Spleen (tissue), 11 donors: ENCODE measurements around the gene USH2A. TPM values are rescaled to one million over a fixed set of nuclear protein-coding genes. Genes with fewer than 3 reads are reported as not detected.

Experiments used
- DNase-seq: peaks from one replicate; pipeline ENCODE4 v3.0.0-alpha.2; 2020
- H3K27ac ChIP-seq, 8 donors: fragments of 200-600 bp; sonication (generic) in 7 of 8; 1 replicate in 4 of 8; 2 replicates in 4 of 8; pipeline versions ENCODE4 v1.5.0 to v1.8.0; 2016 to 2021; ENCODE audit warnings: inconsistent platforms in 4 of 8, mild to moderate bottlenecking in 4 of 8, moderate library complexity in 1 of 8
- H3K27me3 ChIP-seq, 7 donors: fragments of 200-600 bp; sonication (generic) in 6 of 7; replicated peaks in 1 of 7; 1 replicate in 4 of 7; 2 replicates in 3 of 7; pipeline versions ENCODE4 v1.5.0 to v1.8.0; 2016 to 2021; ENCODE audit warnings: inconsistent platforms in 3 of 7, mild to moderate bottlenecking in 1 of 7
- H3K36me3 ChIP-seq, 6 donors: fragments of 200-600 bp; sonication (generic) in 5 of 6; 1 replicate in 4 of 6; 2 replicates in 2 of 6; pipeline versions ENCODE4 v1.5.0 to v1.8.0; 2016 to 2021; ENCODE audit warnings: inconsistent platforms in 2 of 6
- H3K4me1 ChIP-seq, 6 donors: fragments of 200-600 bp; sonication (generic) in 5 of 6; 1 replicate in 3 of 6; 2 replicates in 3 of 6; pipeline versions ENCODE4 v1.5.0 to v1.8.0; 2016 to 2021; ENCODE audit warnings: inconsistent platforms in 3 of 6
- H3K4me3 ChIP-seq, 8 donors: fragments of 200-600 bp; sonication (generic) in 7 of 8; 1 replicate in 4 of 8; 2 replicates in 4 of 8; pipeline versions ENCODE4 v1.5.0 to v1.8.0; 2016 to 2021; ENCODE audit warnings: inconsistent platforms in 4 of 8, mild to moderate bottlenecking in 4 of 8, moderate library complexity in 2 of 8
- H3K9me3 ChIP-seq, 8 donors: fragments of 200-600 bp; sonication (generic) in 7 of 8; 1 replicate in 4 of 8; 2 replicates in 4 of 8; pipeline versions ENCODE4 v1.5.0 to v1.8.0; 2016 to 2021; ENCODE audit warnings: inconsistent platforms in 4 of 8
- CTCF ChIP-seq, 11 experiments: fragments of 200-600 bp in 7 of 11; fragments of 450-650 bp in 4 of 11; sonication (generic) in 4 of 11; IDR thresholded peaks in 8 of 11; conservative IDR thresholded peaks in 3 of 11; 1 replicate in 7 of 11; 2 replicates in 4 of 11; pipeline versions ENCODE4 v1.4.0 to v1.8.0; 2016 to 2021; ENCODE audit warnings: antibody characterized with exemption in 11 of 11, inconsistent platforms in 4 of 11, mild to moderate bottlenecking in 1 of 11
- POLR2A ChIP-seq, 3 donors: fragments of 450-650 bp; IDR thresholded peaks; one replicate each; pipeline ENCODE4 v1.5.1; 2017; ENCODE audit warnings: antibody characterized with exemption in 3 of 3, mild to moderate bottlenecking in 1 of 3
- POLR2AphosphoS5 ChIP-seq, 3 donors: sonication (generic); formaldehyde crosslinking; IDR thresholded peaks; one replicate each; pipeline ENCODE4 v1.5.1; 2017; ENCODE audit warnings: antibody characterized with exemption in 3 of 3
- WGBS, 5 donors: extraction: QIAGEN DNeasy Blood & Tissue Kit in 3 of 5; methylation state at CpG; one replicate each; pipeline versions ENCODE4 v1.1.5 to v1.1.7; 2013 to 2018; 5-methylcytosine and 5-hydroxymethylcytosine counted together
- intact Hi-C: fragments of 100-400 bp; cut with DNase I; formaldehyde crosslinking; loops from one replicate; pipeline ENCODE4 v1.15.0; 2023; ENCODE audit warnings: low total_unique reads
- polyA plus RNA-seq, 3 donors: library from polyadenylated mRNA; stranded (reverse); fragments of 200-250 nt; gene quantifications; one replicate each; pipeline ENCODE4 v1.2.1, GENCODE V29; 2013
- total RNA-seq, 7 donors: library from RNA; depleted of rRNA in 3 of 7; stranded (reverse); fragments of >200 nt in 3 of 7; fragmentation: NEBNext Ultra II Directional in 4 of 7; extraction: Animal tissue kit (Norgen Biotek cat#: 25700) in 4 of 7; gene quantifications; one replicate each; pipeline versions ENCODE4 v1.1.0 to v1.2.1, GENCODE V29; 2016 to 2021
- donor health status: healthy with polysubstance abuse.
- donor health status: DM: no; HTN: no; CAD: no; lungs with moderate emphysema.
- donor health status: DM: no; HTN: no; CAD: no.
- donor health status: Bipolar disorder and iron deficiency.
- donor health status: healthy.
- donor health status: DM: no; HTN: no; CAD: no.
- donor health status: DM: yes; HTN: yes; CAD: no.

USH2A gene
- total and polyA plus RNA-seq, 10 donors, result under 0.01 TPM; not detected in 9

DNA sequence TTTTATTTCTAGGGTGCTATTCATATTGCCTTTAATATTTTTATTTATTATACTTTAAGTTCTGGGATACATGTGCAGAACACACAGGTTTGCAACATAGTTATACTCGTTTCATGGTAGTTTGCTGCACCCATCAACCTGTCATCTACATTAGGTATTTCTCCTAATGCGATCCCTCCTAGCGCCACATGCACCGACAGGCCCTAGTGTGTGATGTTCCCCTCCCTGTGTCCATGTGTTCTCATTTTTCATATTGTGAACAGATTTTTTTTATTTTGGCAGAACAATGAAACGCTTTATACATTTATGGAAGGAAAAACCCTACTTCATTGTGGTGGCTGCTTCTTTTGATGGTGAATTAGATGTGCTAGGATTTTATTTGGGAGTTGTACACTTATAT, 14.4 kb upstream of the USH2A start:
- 85 to 92% (median 87%) methylated on average over 5 of the region's 5 CpGs for WGBS, 5 donors
- intact Hi-C loops, result no loop called here
- Histone ChIP-seq H3K4me3 (no peak overlapping the region), H3K9me3 (no peaks in the 10 kb centered on the region), H3K27me3 (no peaks in the 10 kb centered on the region), H3K27ac (no peak overlapping the region), H3K36me3 (no peaks in the 10 kb centered on the region), H3K4me1 (no peaks in the 10 kb centered on the region)
- no peak for TF ChIP-seq CTCF (IDR thresholded peaks at IDR 0.05 in 8 of 11, conservative IDR thresholded peaks at IDR 0.05 in 3 of 11)
- TF ChIP-seq POLR2A (IDR thresholded peaks at IDR 0.05), result no peak
- no peak for TF ChIP-seq POLR2AphosphoS5 (IDR thresholded peaks at IDR 0.05)
- DNase-seq, result no peak

DNA sequence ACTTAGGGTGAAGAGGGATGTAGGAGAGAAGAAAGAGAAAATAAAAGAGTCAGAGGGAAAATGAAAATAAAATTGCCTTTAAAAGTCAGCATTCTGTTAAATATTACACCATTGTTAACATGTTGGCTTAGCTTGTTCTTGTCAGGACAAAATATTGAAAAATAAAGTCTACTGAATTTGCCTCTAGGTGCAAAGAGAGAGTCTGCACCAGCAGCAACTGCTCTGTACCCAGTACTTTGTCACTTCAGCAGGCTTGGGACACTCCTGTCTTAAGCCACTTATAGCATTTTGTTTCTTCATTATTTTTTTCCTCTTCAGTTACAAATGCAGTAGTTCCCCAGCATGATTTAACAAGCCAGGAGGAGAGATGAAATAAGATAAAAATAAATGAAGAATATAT, 11.0 kb upstream of the USH2A start:
- no peaks in the 10 kb centered on the region for H3K4me1 ChIP-seq
- intact Hi-C loops, result no loop called here

DNA sequence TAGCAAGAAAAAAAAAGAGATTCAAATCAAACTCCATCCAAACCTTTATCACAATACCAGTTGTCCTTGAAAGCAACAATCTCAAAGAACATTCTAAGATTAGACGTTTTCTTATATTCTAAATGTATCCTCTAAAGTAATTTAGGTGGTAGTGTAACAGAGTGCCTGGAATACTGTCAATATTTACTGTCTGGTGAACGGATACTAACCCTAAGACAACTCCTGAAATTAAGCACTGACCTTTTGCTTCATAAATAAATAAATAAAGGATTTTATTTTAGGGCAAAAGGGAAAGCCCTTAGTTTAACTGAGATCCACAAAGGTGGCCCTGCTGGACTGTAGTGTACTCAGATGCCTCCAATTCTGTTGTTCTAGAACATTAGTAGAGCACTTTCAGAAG, 9.9 kb upstream of the USH2A start:
- Histone ChIP-seq H3K27me3 (no peaks in the 10 kb centered on the region), H3K4me1 (no peaks in the 10 kb centered on the region), H3K27ac (no peak overlapping the region), H3K36me3 (no peaks in the 10 kb centered on the region), H3K4me3 (no peak overlapping the region), H3K9me3 (no peaks in the 10 kb centered on the region)
- TF ChIP-seq CTCF (IDR thresholded peaks at IDR 0.05 in 8 of 11, conservative IDR thresholded peaks at IDR 0.05 in 3 of 11), result no peak
- TF ChIP-seq POLR2A (IDR thresholded peaks at IDR 0.05), result no peak
- TF ChIP-seq POLR2AphosphoS5 (IDR thresholded peaks at IDR 0.05), result no peak
- no peak for DNase-seq
- intact Hi-C loops, result no loop called here
- WGBS, 5 donors, result 65 to 82% (median 75%) methylated on average over 2 of the region's 2 CpGs

More for the DNA sequence above, 11.0 kb upstream of the USH2A start:
- DNase-seq, result no peak
- no peak overlapping the region for H3K4me3 ChIP-seq
- no peaks in the 10 kb centered on the region for H3K9me3 ChIP-seq
- H3K36me3 ChIP-seq, result no peaks in the 10 kb centered on the region
- TF ChIP-seq POLR2A (IDR thresholded peaks at IDR 0.05) (no peak), POLR2AphosphoS5 (IDR thresholded peaks at IDR 0.05) (no peak), CTCF (IDR thresholded peaks at IDR 0.05 in 8 of 11, conservative IDR thresholded peaks at IDR 0.05 in 3 of 11) (no peak)
- H3K27ac ChIP-seq, result no peak overlapping the region
- H3K27me3 ChIP-seq, result no peaks in the 10 kb centered on the region

DNA sequence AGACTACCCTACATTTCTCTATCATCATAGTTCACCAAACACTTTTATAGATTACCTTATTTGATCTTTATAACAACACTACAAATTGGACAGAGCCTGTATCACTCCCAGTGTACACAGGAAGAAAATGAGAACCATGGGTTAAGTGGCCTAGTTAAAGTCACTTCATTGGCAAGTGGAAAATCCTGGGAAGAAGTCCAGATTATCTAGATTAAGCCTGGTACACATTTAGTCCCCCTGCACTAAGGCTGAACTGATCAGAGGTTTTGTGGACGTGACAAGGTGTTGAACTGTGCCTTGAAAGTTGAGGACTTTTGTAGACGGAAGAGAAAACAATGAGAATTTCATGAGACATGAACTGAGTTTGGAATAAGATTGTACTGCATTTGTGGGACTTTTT, 7.5 kb upstream of the USH2A start:
- Histone ChIP-seq H3K36me3 (no peaks in the 10 kb centered on the region), H3K27ac (no peak overlapping the region), H3K4me3 (no peak overlapping the region), H3K27me3 (no peaks in the 10 kb centered on the region), H3K9me3 (no peaks in the 10 kb centered on the region), H3K4me1 (no peaks in the 10 kb centered on the region)
- intact Hi-C loops, result no loop called here
- TF ChIP-seq POLR2AphosphoS5 (IDR thresholded peaks at IDR 0.05), result no peak
- TF ChIP-seq CTCF (IDR thresholded peaks at IDR 0.05 in 8 of 11, conservative IDR thresholded peaks at IDR 0.05 in 3 of 11), result no peak
- TF ChIP-seq POLR2A (IDR thresholded peaks at IDR 0.05), result no peak
- WGBS, 5 donors, result 72 to 85% (median 82%) methylated on average over 2 of the region's 2 CpGs
- no peak for DNase-seq
